HG02588 (cell line): ENCODE data around the gene PAGE4.

ENCODE experiments used
- ATAC-seq: cut with Tn5 transposase; IDR thresholded peaks from one replicate; pipeline ENCODE4 v1.9.1; 2021; ENCODE audit warnings: mild to moderate bottlenecking, moderate library complexity; ENCODE audit not compliant: unreplicated experiment

The PAGE4 gene, protein sequence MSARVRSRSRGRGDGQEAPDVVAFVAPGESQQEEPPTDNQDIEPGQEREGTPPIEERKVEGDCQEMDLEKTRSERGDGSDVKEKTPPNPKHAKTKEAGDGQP

DNA sequence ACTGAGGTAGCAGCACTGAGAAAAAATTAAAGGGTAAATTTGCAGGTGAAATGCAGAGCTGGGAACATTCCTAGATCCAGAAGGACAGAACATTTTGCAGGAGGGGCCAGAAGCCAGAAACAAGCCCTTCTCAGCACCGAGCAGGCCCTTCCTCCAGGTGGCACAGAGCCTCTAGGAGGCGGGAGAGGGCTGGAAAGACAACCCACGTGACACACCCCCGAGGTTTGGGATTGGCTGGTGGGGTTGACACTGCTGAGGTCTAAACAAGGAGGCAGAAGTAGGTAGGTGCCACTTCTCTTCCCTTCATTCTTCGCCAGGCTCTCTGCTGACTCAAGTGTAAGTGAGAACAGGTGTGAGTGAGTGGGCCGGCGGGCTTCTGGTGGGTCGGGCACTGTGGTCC lies at the start of gene PAGE4:
TSS of gene PAGE4 (plus strand) at position 288 of the 400 bp plus-strand sequence. CDS start 1,126 bp downstream, outside the sequence.
- no peak for ATAC-seq

DNA sequence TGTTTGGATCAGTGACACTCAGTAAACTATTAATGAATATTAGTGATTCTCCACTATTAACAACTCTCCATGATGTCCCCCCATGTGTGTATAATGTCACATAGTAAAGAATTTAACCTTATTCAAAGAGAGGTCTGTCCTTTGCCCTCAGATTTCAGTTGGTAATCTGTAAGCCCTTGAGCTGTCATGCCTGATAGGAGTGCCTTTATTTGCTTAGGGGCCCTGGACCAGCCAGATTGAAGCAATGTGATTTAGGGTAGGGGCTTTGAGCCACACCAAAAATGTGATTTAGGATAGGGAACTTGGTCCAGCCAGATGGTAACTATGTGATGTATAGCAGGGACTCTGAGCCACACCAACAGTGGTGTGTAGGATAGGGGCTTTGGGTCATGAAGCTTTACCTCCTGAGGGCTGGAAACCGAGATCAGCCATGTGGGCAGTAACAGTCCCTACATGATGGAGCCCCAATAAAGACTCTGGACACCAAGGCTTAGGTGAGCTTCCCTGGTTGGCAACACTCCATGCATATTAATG lies 44.3 kb upstream of the PAGE4 start:
- ATAC-seq: no peak

DNA sequence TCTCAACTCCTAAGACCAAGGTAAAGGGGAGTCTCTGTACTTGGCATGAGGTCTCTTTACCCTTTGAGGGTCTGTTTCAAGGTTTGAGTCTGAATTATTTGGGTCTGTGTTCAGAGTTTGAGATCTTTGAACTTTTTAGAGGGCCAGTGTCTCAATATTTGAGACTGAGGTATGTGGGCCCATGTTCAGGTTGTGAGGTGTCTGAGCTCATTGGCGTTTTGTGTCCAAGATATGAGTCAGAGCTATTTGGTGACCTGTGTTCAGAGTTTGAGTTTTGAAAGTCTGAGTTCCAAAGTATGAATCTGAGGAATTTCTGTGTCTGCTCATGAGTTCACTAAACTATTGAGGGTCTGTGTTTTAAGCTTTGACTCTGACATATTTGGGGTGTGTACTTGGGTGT lies 36.7 kb upstream of the PAGE4 start:
- no peak for ATAC-seq

DNA sequence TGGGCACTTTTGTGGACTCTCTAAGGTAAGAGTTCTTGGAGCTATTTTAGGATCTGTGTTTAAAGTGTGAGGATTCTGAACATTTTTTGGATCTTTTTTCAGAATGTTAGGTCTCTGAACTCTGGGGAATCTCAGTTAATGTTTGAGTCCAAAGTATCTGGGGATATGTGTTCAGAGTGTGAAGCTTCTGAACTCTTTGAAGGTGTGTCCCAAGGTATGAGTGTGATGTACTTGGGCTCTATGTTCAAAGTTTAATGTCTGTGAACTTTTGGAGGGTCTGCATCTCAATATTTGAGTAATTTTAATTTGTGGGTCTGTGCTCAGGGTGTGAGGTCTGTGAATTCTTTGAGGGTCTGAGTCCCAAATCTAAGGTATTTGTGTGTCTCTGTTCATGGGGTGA lies 35.4 kb upstream of the PAGE4 start:
- no peak for ATAC-seq

DNA sequence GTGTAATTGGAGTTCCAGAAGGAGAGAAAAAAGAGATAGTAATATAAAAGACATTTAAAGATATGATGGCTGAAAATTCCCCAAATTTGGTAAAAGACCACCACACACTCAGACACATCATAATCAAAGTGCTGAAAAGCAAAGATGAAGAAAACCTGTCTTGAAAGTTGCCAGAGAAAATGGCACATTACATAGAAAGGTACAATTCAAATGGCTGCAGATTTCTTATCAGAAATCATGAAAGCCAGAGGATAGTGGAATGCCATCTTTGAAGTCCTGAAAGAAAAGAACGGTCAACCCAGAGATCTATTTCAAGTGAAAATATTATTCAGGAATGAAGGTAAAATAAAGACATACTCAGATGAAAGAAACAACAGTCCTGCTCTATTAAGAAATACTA lies 29.3 kb upstream of the PAGE4 start:
- ATAC-seq: no peak

DNA sequence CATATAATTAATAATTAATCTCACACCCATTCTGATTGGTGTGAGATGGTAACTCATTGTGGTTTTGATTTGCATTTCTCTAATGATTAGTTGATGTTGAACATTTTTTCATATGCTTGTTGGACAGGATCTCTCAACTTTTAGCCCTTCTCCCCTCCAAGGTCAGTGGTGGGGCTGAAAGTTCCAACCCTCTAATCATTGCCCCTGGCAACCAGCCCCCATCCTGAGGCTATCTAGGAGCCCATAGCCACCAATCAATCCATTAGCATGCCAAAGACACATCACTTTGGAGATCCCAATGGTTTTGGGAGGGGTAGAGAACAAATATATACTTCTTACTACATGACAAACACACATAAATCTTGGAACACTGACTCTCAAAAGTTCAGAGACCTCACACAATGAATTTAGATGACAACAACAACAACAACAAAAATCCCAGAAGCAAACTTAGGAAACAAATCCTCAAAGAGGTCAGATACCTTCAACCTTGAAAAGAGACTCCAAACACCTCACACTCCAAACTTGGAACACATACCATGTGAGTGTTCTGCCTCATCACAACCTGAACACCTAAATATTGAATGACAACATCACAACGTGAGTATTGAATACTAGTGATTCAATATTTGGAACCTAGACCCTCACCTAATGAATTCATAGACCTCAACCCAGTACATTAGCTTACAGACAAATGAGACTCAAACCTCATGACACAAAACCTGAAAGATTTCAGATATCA lies 19.0 kb upstream of the PAGE4 start:
- no peak for ATAC-seq

DNA sequence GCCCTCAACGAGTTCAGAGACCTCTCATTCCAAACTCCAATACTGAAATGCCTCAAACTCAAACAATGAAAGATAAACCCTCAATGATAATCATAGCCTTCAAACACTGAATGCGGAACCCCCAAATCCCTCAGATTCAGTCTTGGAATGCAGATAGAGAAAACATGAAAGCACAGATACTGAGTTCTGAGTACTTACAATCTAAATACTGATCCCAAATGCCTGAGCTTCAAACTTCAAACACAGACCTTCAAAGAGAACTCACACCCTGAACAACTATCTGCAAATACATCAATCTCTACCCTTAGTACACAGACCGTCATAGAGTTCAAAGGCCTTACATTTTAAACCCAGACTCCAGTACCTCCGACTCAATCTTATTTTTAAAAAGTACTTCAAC lies 16.9 kb upstream of the PAGE4 start:
- no peak for ATAC-seq

DNA sequence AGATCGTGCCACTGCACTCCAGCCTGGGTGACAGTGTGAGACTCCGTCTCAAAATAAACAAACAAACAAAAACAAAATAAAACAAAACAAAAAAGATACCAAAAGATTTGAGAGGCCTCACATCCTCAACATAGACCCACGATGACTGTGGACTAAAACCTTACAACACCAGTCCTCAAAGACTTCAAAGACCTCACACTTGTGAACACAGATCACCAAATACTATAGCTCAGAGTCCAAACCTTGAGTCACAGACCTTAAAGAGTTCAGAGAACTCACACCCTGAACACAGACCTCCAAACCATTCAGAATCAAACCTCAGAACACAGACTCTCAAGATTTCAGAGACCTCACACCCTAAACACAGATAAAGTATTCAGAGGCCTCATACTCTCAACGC lies 12.7 kb upstream of the PAGE4 start:
- no peak for ATAC-seq

DNA sequence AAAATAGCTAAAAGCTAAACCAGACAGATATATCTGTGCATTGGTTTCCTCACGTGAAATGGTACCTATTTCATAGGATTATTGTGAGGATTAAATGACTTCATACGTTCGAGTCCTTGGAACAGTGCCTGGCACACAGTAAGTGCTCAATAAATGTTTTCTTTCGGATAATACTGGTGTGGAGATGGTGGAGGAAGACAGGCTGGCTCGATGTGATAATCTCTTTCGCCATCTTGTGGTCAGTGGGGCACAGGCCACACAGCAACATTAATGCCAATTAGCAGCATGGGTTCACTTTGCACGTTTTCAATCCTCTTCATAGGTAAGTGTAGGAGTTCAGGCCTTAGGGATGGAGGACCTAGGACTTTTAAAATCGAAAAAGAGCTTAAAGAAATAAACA lies 9.3 kb downstream of the PAGE4 start:
- peak; percentile 68 for ATAC-seq

DNA sequence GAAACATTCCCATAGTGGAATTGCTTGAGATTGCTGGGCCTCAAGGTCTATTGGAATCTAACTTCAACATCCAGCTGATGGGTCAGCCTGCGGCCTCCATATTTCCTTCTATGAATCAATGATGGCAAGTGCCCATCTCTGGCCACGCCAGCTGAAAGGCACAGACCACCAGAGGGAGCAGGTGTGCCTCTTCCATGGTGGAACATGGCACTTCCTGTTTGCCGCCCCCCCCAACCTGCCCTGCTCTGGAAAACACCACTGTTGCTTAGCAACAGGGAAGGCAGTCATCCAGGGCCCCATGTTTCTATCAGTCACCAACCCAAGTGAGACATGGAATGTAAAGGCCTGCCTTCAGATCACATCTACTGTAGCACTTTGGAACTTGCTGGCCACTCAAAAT lies 11.6 kb downstream of the PAGE4 start:
- ATAC-seq: peak; percentile 51

DNA sequence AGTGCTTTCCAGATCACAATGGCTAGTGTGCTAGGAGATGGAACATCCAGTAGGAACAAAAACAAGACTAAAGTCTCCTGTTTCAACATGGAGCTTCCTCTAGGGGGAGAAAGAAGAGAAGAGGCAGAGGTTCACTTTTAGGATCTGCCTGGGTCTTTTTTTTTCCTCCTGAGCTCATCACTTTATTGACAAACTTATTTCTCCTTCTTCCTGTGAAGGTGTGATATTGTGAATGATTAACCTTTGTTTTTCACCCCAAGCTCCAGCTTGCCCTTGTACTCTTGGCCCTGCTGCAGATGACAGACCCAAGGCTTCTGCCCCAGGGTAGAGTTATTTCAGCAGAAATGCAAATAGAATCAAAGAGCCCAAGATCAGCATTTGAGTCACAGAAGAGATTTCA lies 13.5 kb downstream of the PAGE4 start:
- ATAC-seq: no peak

DNA sequence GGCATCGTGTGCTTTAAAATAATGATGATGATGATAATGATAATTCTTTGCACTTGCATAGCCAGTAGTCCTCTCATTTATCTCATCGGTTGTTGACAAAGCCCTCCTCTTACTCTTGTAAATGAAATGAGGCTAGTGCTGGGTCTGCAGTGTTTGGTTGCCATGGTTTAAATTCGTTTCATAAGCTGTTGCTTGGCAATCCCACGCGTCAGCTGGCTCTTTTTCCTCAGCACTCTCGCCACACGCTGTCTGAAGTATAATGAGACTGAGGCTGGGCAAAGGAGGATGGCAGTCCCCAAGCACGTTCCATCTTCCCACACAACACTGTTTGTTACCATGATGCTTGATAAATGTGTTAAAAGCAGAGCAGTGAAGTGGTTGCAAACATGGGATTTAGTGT lies 15.5 kb downstream of the PAGE4 start:
- no peak for ATAC-seq

DNA sequence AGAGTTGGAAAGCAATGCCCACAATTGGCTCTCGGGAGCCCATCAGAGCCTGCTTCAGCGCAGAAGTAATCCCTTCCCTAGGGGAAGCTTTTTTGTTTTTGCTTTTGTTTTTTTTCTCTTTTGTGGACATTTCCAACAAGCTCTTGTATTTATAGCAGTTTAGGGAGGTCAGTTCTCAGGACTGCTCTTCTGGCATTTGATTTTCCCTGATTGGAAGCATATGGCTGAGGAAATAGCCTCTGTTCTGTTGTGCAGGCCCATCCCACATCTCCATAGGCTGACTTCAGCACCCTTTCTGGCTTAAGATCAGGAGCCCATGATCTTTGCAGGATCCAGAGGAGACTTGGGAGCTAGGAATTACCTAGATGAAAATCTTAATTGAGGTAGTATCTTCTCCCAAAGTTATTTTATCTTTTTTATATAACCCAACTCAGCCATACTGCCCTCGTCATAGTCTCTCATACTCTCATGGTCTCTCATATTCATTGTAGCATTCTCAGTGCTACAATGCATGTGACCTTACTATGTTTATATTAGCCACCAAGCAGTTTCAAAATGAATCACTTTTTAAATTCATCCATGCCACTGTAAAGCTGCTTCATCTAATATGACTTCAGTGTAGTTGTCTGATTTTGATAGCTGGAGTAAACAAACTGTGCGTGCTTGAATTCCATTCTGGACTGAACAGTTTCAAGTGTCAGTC lies 16.7 kb downstream of the PAGE4 start:
- no peak for ATAC-seq

DNA sequence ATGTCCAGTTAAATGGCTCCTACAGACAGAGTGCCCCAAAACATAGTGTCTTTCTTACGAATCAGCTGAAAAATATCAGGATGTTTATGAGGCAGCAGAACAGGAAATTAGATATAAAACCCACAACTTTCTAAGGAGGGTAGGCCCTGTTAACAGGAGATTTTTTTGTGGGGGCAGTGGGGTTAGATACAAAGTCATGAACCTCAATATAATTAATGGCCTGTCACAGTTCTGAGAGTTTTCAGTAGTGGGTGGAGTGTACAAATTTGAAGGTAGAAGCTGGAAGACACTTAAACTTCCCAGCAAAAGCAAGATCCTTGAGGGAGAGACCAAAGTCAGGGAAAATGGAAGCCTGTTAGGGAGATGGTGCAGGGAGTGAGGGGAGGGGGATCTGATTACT lies 17.4 kb downstream of the PAGE4 start:
- no peak for ATAC-seq

DNA sequence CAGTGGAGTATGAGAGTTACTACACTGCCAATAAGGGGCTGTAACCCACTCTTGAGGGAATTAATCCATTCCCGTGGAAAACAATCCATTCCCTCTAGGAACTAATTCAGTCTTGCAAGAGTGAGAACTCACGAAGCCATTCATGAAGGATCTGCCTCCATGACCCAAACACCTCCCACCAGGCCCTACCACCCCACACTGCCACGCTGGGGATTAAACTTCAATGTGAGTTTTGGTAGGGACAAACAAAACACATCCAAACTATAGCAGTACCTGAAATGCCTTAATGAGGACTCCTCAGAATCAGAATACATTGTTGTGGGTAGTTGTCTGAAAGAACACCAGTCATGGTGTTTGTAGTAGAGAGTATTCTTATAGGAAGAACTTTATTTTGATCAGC lies 19.2 kb downstream of the PAGE4 start:
- ATAC-seq: no peak

DNA sequence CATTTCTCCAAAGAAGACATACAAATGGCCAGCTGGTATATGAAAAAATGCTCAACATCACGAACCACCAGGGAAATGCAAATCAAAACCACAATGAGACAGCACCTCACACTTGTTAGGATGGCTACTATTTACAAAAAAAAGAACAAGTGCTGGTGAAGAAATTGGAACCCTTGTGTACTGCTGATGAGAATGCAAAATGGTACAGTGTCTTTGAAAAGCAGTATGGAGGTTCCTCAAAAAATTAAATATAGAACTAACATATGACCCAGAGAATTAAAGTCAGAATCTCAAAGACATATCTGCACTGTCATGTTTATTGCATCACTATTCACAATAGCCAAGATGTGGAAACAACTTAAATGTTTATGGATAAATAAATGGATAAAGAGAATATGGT lies 20.9 kb downstream of the PAGE4 start:
- ATAC-seq: no peak

DNA sequence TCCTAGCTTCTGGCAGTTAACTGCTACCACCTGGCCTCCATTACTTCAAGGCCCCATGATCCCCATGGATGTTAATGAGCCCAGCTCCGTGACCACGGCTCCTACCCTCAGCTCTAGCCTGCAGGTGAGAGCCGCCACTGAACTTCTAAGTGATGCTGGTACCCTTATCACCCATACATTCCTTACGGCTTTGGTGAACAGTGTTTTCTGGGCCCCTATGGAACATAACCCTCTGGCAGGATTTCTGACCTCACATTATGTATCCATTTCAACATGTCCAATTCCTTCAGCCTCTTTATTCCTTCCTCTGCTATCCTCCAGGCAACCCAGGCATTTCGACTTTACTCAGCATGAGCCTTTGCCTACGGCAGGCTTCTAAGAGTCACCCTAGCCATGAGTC lies 24.6 kb downstream of the PAGE4 start:
- no peak for ATAC-seq

DNA sequence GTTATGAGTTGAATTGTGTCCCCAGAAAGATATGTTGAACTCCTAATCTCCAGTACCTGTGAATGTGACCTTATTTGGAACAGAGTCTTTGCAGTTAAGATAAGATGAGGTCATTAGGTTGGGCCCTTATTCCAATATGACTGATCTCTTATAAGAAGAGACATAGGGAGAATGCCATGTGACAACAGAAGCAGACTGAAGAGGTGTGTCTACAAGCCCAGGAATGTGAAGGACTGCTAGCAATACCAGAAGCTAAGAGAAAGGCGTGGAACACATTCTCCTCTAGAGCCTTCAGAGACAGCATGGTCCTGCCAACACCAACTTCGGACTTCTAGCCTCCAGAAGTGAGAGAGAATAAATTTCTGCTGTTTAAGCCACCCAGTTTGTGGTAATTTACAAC lies 27.7 kb downstream of the PAGE4 start:
- no peak for ATAC-seq

DNA sequence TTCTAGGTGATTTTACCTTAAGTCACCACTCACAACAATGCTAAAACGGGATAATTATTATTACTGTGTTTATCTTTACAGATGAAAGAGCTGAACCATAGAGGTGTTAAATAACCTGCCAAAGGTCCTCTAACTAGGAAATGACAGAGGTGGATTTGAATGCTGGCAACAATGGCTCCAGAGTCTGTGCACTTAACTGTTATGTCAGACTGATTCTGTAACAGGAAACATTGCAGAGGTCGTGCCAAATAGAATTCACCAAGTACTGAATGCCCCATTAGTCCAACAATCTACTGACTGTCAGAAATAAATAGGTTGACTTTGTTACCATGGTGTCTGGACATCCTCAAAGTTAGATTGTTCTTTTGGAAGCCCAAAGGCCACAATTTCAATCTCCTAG lies 29.2 kb downstream of the PAGE4 start:
- ATAC-seq: no peak

DNA sequence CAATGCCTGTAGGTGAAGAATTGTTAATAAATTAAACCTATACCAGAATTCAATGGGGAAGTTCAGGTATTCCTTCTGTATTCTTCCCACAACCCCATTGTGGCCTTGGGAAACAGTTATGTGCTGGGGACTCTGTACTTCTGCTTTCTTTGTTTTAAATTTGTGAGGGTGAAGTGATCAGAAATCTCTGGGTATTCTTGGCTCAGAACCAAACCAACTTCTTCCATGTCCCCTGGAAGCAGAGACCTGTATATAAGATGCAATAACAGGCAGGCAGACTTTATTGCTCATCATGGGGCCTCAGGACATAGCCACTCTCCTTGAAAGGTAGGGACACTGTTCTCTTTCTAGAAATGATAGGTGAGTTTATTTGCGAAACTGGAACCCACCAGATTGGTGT lies 30.4 kb downstream of the PAGE4 start:
- no peak for ATAC-seq

DNA sequence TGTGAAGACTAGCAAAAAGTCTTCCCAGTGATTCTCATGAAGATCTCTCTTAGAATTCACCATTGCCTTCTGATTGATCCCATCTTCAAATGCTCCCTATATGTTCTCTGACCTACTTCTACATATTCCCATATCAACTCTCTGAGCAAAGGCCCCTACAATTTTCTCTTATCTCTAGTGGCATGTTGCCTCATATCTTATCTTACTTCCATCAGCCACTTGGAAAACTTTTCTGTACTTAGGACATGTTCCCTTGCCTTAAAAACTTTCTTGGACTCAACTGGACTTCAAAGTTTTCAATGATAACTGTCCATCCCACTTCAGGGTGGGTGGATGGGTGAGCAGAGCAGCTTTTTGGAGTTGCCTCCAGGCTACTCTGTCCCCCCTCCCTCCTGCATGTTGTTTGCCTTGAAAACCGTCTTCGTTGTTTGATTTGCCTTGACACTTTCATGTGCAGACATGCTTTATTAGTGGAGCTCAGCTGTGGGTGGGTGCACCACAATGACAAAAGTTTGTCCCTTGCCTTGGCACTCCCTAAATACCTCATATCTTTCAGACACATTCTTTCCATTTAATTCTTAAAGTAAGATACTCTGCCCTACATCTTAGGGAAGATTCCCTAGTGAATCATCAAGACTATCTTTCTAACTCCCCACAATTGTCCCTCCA lies 31.9 kb downstream of the PAGE4 start:
- no peak for ATAC-seq

DNA sequence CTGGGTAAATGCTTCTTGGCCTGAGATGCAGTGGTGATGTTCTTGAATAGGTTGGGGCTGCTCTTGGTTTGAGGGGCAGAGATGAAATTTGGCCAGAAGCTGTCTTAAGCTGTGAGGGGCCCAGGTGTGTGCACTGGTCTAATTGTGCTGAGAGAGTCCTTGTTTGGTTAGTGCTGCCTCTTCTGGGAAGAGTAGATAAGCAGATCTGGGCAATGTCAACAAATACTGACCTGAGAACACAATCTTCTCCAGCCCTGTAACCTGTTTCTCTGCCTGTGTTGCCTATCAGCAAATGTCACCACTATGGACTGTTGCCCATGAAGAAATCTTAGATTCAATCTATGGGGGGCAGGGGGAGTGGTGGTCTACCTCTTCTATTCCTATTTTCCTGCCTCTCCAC lies 33.0 kb downstream of the PAGE4 start:
- ATAC-seq: no peak
